Kidney tubule cell (primary cell): ENCODE results near the gene PFDN5.
"Not testable (repeated sequence)": the region's sequence is repeated elsewhere in the genome, so short reads cannot be mapped to it uniquely, and the experiment has no call there.

Source experiments
- DNase-seq: peaks from one replicate; pipeline ENCODE4 v3.0.0-alpha.2; 2018; ENCODE audit warnings: low spot score

The PFDN5 gene

DNA sequence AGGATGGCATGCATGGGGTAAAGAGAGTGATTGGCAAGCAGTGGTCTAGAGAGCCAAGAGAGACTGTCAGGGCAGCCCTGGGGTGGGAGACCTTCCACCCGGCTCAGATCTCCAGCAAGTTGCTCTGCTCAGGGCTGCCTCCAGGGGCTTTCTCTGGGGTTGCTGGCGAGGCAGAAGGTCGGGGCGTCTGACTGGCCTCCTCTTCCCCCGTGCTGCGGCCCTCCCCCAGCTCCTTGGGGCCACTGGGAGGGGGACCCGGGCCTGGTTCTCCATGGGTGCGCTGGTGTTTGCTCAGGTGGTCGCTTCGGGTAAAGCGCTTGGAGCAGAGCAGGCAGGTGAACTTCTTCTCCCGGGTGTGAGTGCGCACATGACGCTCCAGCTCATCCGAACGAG, 32.7 kb downstream of the PFDN5 start:
- no peak for DNase-seq

DNA sequence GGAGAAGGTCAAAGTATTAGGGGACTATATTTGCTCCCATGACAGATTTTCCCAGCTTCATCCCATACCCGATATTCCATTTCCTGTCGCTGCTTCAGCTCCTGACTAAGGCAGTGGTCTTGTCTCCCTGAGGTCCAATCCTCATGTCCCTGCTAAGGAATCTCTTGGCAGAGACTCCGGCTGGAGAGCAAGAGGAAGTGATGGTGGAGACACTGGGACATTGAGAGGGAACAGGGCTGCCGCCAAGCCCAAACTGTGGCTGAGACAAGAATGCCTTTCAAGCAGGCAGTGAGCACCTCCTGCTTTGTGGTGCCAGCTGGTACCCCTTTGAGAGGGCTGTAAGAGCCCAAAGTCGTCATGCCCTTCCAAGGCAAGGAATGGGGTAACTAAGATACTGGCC, 35.3 kb downstream of the PFDN5 start:
- DNase-seq, result no peak

DNA sequence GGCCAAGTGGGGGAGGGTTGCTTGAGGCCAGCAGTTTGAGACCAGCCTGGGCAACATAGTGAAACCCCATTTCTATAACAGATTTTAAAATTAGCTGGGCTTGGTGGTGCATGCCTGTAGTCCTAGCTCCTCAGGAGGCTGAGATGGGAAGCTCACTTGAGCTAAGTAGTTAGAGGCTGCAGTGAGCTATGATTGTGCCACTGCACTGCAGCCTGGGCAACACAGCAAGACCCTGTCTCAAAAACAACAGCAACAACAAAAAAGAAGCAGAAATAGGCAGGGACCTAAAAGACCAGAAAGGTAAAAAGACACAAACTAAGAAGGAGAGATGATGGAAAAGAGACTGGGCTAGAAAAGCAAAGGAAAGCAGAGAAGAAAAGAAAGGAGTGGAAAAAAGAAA, 37.0 kb downstream of the PFDN5 start:
- DNase-seq, result not testable (repeated sequence)

DNA sequence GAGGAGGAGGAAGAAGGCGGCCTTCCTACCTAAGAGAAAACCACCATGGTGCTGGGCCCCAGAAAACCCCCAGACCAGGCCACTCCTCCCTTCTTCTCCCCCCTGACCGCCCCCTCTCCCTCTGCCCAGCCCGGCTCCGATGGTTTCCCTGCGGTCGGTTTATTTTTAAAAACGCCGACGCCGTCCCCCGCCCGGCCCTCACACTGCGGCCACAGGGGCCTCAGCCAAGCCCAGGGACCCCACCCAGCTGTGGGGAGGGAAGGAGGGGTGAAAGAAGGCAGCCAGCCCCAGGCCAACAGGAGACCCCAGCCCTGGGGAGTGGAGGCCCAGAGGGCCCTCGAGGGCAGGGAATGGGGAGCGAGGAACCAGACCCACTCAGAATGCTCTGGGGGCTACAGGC, 37.4 kb downstream of the PFDN5 start:
- no peak for DNase-seq

DNA sequence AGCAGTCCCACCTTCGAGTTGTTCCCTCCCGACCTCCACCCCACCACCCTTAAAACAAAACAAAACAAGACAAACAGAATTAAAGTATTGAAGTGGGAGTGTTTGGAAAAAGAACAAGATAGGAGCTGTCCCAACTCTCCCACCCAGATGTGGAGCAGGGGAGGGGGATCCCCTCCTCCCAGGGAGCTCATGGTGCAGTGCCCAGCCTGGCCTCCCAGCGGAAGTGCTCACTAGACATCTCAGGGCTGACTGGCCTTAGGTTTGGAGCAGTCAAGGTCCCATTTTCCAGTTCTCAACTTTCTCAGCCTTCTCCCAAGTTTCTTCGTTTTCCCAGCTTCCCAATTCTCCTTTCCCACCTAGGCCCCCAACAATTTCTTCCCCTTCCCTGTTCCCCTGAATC, 37.9 kb downstream of the PFDN5 start:
- DNase-seq, result no peak

DNA sequence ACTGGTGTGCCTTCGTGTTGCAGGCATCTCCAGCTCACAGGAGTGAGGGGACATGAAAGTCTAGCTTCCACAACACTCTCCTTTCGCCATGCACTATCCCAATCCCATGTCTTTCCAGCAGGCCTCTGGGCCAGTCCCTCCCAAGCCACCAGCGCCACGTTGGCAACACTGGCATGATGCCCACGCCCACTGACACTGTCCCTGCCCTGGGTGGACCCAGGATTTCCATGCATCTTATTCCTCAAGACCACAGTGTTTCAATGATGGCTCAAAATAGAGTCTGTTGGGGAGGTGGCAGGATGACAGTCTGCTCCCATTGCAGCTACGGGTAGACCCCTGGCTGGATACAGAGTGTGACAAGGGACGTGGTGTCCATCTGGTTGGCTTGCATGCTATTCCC, 38.5 kb downstream of the PFDN5 start:
- no peak for DNase-seq

DNA sequence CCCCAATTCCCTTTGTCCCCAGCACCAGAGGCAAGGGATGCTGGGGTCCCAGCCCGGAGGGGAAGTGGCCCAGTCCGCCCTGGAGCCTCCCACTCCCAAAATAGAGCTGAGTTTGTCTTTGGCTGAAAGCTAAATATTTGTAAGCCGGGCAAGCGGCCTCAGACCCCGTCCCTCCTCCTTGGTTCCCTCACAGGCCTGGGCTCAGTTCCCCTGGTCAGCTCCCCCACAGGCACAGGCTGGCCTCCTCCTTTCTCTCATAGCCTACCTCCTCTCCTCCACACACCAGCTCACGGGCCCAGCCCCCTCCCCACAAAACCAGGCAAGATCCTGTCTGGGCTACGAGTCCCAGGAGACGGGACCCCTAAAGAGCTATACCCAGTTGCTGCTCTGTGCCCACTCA, 39.5 kb downstream of the PFDN5 start:
- DNase-seq, result no peak

DNA sequence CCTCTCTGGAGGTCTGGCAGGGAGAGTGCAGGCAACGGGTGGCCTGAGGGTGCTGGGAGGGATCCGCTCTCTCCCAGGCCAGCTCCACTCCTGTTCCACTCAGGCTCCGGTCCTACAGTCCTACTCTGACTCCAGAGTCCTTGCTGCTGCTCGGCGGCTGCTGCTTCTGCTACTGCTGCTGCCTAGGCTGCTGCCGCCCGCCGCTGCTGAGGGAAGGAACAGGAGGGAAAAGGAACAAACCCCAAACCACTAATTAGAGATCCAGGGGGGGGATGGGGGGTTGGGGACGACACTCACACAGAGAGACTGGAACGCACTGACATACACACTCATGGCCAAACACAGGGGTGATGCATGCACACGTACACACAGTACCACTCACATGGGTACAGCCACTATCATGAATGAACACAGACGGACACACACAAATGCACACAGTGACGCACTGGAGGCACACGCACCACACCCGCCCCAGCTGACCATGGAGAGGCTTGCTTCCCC, 40.9 kb downstream of the PFDN5 start, which contains the start of gene SP7:
Gene SP7 (minus strand): TSS at position 174 of the 501 bp plus-strand sequence. CDS start 708 bp downstream, outside the sequence.
- no peak for DNase-seq

DNA sequence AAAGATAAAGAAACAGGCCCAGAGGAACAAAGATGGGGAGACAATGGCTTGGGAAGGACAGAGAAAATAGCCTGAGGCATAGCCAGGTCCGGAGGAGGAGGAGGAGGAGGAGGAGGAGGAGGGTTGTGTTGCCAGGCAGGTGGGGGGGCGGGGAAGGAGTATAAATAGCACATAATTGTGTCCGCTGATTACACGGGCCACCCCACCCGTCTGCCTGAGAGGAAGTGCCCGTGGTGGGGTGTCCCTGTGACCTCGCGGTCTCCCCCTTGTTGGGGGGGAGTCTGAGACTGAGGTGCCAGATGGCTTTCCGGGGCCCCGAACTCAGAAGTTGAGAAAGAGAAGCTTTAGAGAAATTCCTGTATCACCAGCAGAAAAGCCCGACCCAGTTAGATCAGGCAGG, 42.7 kb downstream of the PFDN5 start:
- no peak for DNase-seq

DNA sequence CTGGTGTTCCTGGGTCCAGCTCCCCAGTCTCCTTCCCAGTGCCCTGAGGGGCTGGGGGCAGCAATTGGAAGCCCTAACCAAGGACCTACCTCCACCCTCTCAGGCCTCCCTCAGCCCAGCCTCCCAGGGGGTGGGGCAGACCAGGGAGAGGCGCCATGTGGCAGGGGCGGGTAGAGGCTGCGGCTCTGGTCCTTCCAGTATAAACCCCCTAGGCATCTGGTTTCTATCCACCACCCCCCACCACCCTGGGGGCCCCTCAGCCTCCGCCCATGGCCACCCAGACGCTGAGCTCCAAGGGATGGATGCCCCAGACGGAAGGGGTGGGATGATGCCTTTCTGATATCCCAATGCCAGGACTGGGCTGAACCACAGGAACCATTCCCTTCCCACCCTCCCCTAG, 43.6 kb downstream of the PFDN5 start:
- DNase-seq, result no peak

DNA sequence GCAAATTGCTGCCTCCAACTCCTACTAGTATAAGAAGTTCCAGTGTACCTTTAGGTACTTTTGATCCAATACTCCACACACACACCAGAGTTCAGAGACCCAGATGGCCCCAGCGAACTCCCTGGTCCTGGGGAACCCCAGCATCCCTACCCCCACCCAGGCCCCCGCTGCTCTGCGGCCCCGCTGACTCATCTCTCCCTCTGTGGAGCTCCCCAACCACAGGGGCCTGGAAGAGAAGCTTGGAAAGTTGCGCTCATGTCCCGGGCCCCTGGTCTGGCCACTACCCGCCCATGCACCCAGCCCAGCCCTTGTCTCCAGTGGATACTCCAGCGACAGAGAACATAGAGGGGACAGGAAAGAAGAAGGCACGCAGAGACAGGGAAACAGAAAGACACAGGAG, 45.1 kb downstream of the PFDN5 start:
- no peak for DNase-seq

DNA sequence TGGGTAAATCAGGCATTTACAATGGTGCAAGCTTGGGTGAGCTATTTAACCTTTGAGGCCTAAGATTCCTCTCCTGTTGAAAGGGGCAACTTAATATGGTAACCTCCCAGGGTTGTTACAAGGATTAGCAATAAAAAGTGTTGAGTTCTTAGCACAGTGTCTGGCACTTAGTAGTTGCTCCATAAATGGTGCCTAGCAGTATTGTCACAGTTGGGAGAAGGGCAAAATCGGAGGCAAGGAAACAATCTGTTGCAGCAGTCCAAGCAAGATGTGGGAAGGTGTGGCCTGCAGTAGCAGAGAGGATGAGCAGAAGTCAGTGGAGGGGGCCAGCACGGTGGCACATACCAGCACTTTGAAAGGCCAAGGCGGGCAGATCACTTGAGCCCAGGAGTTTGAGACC, 48.1 kb downstream of the PFDN5 start:
- no peak for DNase-seq

DNA sequence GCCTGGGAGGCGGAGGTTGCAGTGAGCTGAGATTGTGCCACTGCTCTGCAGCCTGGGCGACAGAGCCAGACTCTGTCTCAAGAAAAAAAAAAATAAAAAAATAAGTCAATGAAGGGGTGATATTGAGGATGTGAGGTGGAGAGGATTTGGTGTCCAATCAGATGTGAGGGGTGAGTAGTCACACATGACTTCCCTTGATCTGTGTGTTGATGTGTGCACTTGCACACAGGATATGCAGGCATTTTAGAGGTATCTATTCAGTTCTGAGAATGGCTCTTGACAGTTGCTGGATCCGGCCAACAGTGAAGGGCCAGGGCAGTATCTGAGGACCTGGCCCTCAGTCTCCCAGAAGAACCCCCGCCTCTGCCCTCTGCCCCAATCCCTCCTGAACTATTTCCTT, 48.6 kb downstream of the PFDN5 start:
- DNase-seq, result no peak

DNA sequence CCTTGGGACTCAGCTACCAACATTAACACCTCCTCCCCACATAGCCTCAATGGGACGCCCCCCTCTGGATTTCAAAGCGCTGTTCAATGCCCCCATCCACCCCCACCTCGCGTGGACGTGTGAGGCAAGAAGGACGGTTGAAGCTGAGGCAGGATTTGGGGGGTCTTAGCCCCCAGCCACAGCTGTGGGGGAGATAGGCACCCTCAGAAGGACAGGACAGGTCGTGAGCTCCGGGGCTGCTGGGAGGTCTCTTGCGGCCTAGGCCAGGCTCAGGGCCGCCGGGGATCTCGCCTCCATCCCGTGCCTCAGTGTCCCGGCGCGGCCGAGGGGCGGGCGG, 49.1 kb downstream of the PFDN5 start:
- no peak for DNase-seq

DNA sequence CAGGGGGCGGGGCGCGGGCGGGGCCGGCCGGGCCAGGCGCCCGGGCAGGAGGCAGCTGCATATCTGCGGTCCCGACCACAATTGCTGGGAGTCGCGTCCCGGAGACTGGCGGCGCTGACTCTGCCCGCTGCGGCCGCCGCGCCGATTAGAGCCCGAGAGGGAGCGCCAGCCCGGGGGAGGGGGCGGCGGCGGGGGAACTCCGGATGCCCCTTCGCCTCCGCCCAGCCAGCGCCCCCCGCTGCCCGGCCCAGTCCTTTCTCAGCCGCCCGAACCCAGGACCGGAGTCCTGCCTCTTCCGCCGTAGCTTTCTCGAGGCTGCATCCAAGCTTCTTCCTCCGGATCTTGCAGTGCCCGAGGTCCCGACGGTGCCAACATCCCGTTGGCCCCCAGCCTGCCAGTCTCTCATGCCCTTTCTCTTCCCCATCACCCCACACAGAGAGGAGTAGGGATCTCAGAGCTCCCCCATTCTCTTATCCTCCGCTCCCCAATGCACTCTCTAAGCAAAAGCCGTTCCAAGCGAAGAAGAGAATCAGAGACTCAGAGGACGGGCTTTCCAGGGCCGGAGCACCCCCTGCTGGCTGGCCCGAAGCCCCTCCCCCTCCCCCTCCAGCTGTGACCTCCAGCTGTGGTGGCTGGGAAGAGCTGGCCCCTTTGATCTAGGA, 49.6 kb downstream of the PFDN5 start:
- peak; percentile 60 for DNase-seq

DNA sequence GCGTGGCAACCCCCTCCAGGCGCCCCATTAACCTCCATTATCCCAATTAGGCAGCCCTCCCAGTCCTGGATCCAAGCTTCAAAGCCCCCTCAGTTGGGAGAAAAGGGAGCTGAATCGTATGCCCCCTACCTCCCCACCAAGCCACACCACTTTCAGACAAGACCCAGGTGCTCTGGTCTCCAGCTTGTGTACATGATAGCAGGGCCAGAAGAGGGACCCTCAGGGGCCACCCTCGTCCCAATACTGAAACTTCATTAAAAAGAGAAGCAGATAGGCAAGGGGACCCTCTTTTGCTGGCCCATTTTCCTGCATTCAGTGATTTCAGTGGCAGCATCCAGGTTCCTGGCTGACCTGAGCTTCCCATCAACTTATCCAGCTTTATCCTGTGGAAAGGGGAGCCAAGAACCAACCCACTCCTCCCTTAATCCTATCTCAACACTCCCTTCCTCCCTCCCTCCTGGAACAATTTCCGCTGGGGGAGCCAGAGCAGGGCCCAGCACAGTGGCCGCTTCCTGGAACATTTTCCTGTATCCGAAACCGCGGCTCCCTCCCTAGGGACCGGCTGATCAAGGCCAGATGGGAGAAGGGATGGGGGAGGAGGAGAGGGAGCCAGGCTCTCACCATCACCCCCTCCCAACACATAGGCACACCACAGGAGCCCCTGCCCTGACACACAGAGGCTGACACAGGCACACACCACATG, 50.3 kb downstream of the PFDN5 start:
- DNase-seq, result no peak

DNA sequence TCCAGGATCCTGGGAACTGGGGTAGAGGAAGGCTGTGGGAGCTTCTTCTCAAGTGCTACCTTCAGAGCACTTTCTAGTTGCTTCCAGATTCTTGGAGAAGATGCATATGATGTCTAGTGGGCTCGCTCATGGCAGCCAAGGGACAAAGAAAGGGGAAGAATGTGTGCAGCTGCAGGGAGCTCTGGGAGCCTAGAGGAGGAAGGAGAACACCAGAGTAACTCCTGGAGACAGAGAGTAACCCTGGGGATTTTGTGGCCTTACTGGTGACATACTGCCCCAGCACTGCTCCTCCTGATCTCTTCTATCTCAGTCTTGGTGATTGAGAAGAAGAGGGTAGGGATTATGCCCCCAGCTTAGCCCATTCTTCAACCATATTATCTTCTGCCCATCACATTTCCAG, 51.1 kb downstream of the PFDN5 start:
- DNase-seq, result no peak

DNA sequence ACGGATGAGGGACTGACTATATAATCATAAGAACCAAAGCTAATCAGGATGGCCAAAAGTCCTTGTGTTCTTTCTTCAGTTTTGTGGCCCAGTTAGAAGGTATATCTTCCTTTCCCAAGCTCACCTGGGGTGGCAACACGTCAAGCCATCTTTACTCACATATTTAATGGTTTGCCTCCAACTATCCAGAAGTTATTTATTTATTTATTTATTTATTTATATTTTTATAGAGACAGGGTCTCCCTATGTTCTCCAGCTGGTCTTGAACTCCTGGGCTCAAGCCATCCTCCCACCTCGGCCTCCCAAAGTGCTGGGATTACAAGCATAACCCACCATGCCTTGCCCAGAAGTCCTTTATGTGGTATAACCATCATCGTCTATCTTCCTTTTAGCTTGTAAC, 52.6 kb downstream of the PFDN5 start:
- no peak for DNase-seq
